Fibroblast of the conjunctiva (primary cell): ENCODE results near the gene CTNNA3.

Experiments
- DNase-seq: peaks from one replicate; pipeline ENCODE4 v3.0.0-alpha.2; 2010; ENCODE audit warnings: low read depth

CTNNA3 gene

GRCh38 chr10:67114945-67115344, 581.0 kb downstream of the CTNNA3 start:
- no peak for DNase-seq

- no peak for DNase-seq
Observed at GRCh38 chr10:67112765-67113164, 583.2 kb downstream of the CTNNA3 start.

- no peak for DNase-seq
Observed at GRCh38 chr10:67110286-67110685, 585.7 kb downstream of the CTNNA3 start.

GRCh38 chr10:67107670-67108069, 588.3 kb downstream of the CTNNA3 start:
- no peak for DNase-seq

- no peak for DNase-seq
Observed at GRCh38 chr10:67100951-67101350, 595.0 kb downstream of the CTNNA3 start.

GRCh38 chr10:67098461-67098860, 597.5 kb downstream of the CTNNA3 start:
- no peak for DNase-seq

GRCh38 chr10:67095531-67095930, 600.5 kb downstream of the CTNNA3 start:
- DNase-seq, result no peak

GRCh38 chr10:67088036-67088435, 608.0 kb downstream of the CTNNA3 start:
- no peak for DNase-seq

GRCh38 chr10:67087135-67087425, 608.9 kb downstream of the CTNNA3 start:
- no peak for DNase-seq

- DNase-seq, result no peak
Observed at GRCh38 chr10:67086327-67087134, 609.5 kb downstream of the CTNNA3 start.

- no peak for DNase-seq
Observed at GRCh38 chr10:67079126-67079525, 616.9 kb downstream of the CTNNA3 start.

GRCh38 chr10:67077376-67077775, 618.6 kb downstream of the CTNNA3 start:
- DNase-seq, result no peak

- no peak for DNase-seq
Observed at GRCh38 chr10:67076144-67076543, 619.9 kb downstream of the CTNNA3 start.

GRCh38 chr10:67075491-67075971, 620.5 kb downstream of the CTNNA3 start:
- DNase-seq, result no peak

- no peak for DNase-seq
Observed at GRCh38 chr10:67072654-67073053, 623.3 kb downstream of the CTNNA3 start.

- no peak for DNase-seq
Observed at GRCh38 chr10:67050415-67050814, 645.6 kb downstream of the CTNNA3 start.

- no peak for DNase-seq
Observed at GRCh38 chr10:67049988-67050387, 646.0 kb downstream of the CTNNA3 start.

- no peak for DNase-seq
Observed at GRCh38 chr10:67046507-67046906, 649.5 kb downstream of the CTNNA3 start.

GRCh38 chr10:67045404-67045803, 650.6 kb downstream of the CTNNA3 start:
- DNase-seq, result no peak

- no peak for DNase-seq
Observed at GRCh38 chr10:67043041-67043440, 653.0 kb downstream of the CTNNA3 start.

GRCh38 chr10:67036808-67037207, 659.2 kb downstream of the CTNNA3 start:
- DNase-seq, result no peak

GRCh38 chr10:67033878-67034277, 662.1 kb downstream of the CTNNA3 start:
- DNase-seq, result no peak

- no peak for DNase-seq
Observed at GRCh38 chr10:67022099-67022498, 673.9 kb downstream of the CTNNA3 start.

- DNase-seq, result no peak
Observed at GRCh38 chr10:67017218-67017617, 678.8 kb downstream of the CTNNA3 start.
